Activated CD8-positive, alpha-beta T cell treated with anti-CD3 and anti-CD28 coated beads for 36 hours (primary cell): Measurements from ENCODE around the gene IL12RB1. TPM values are rescaled to one million over a fixed set of nuclear protein-coding genes. Genes with fewer than 3 reads are reported as not detected.
A peak's percentile ranks its signal among the peaks of the same experiment; 100 is the strongest.

Source experiments
- ATAC-seq: fragments of 200-7000 bp; cut with Tn5 transposase; one replicate; pipeline ENCODE4 v1.10.0; 2021; ENCODE audit warnings: mild to moderate bottlenecking, moderate library complexity
- CTCF ChIA-PET: fragments of 350-600 bp; sonication (Branson Sonifier 250); formaldehyde crosslinking; loops from one replicate; lab custom pipeline; 2021; ENCODE audit warnings: antibody characterized with exemption; lab: Charles Lee
- POLR2A ChIA-PET: fragments of 350-600 bp; sonication (Branson Sonifier 250); formaldehyde crosslinking; loops from one replicate; lab custom pipeline; 2021; ENCODE audit warnings: antibody characterized with exemption; lab: Charles Lee
- DNase-seq: peaks from one replicate; pipeline ENCODE4 v3.0.0-alpha.2; 2020
- H3K27ac Mint-ChIP-seq: one replicate; pipeline ENCODE4 v1.8.0; 2021; ENCODE audit warnings: mild to moderate bottlenecking, mixed read lengths
- H3K27me3 Mint-ChIP-seq: one replicate; pipeline ENCODE4 v1.8.0; 2021; ENCODE audit warnings: mixed read lengths
- H3K36me3 Mint-ChIP-seq: one replicate; pipeline ENCODE4 v1.8.0; 2021; ENCODE audit warnings: low read depth, mixed read lengths
- H3K4me1 Mint-ChIP-seq: one replicate; pipeline ENCODE4 v1.8.0; 2021; ENCODE audit warnings: low read depth, mixed read lengths
- H3K4me3 Mint-ChIP-seq: one replicate; pipeline ENCODE4 v1.8.0; 2021; ENCODE audit warnings: mild to moderate bottlenecking, moderate library complexity, mixed read lengths
- H3K9me3 Mint-ChIP-seq: one replicate; pipeline ENCODE4 v1.8.0; 2021; ENCODE audit warnings: mixed read lengths
- intact Hi-C: fragments of 100-400 bp; cut with micrococcal nuclease; formaldehyde crosslinking; loops from one replicate; pipeline ENCODE4 v1.10.0; 2022
- total RNA-seq, 2 experiments: library from RNA; stranded (reverse); gene quantifications; one replicate each; pipeline ENCODE4 v1.2.3, GENCODE V29; 2021
- TF ChIP-seq, protein P1 (sequence below): fragments of 200-600 bp; IDR thresholded peaks from one replicate; pipeline ENCODE4 v1.8.0; 2022; ENCODE audit warnings: antibody characterized with exemption, mild to moderate bottlenecking

IL12RB1 gene
- total RNA-seq, 2 experiments from 2014 or later: 25.6 to 27.2 TPM

DNA sequence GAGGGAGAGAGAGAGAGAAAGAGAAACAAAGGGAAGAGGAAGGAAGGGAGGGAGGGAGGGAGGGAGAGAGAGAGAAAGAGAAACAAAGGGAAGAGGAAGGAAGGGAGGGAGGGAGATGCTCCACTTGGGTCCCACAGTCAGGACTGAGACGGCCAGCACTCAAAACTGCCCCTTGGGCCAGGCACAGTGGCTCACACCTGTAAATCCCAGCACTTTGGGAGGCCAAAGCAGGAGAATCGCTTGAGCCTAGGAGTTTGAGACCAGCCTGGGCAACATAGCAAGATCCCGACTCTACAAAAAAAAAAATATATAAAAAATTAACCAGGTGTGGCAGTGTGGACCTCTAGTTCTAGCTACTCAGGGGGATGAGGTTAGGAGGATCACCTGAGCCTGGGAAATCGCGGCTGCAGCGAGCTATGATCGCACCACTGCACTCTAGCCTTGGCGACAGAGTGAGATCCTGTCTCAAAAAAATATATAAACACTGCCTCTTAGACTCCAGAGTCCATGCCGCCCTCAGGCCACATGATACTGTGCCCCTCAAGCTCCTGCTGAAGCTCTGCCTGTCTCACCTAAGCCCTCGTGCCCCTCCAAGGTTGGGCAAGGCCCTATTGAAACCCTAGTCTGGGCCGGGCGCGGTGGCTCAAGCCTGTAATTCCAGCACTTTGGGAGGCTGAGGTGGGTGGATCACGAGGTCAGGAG is 70.4 kb downstream of the IL12RB1 start:
- intact Hi-C loops: no loop called here
- DNase-seq (no peak), ATAC-seq (no peak)
- CTCF ChIA-PET: interaction anchor here (1.3 kb wide), 2 partner anchors 9 to 41 kb away, joined by 3 to 4 read pairs; partner anchors contain the start of gene ARRDC2
- Mint-ChIP-seq H3K27ac (no peak overlapping the region), H3K9me3 (no peaks in the 10 kb centered on the region), H3K4me1 (peaks cover 59% of the 10 kb centered on the region), H3K27me3 (no peaks in the 10 kb centered on the region), H3K4me3 (no peak overlapping the region), H3K36me3 (peaks cover 31% of the 10 kb centered on the region)
- TF ChIP-seq, protein P1, sequence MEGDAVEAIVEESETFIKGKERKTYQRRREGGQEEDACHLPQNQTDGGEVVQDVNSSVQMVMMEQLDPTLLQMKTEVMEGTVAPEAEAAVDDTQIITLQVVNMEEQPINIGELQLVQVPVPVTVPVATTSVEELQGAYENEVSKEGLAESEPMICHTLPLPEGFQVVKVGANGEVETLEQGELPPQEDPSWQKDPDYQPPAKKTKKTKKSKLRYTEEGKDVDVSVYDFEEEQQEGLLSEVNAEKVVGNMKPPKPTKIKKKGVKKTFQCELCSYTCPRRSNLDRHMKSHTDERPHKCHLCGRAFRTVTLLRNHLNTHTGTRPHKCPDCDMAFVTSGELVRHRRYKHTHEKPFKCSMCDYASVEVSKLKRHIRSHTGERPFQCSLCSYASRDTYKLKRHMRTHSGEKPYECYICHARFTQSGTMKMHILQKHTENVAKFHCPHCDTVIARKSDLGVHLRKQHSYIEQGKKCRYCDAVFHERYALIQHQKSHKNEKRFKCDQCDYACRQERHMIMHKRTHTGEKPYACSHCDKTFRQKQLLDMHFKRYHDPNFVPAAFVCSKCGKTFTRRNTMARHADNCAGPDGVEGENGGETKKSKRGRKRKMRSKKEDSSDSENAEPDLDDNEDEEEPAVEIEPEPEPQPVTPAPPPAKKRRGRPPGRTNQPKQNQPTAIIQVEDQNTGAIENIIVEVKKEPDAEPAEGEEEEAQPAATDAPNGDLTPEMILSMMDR: no peak
- POLR2A ChIA-PET: interaction anchor here (1.0 kb wide), 1 partner anchor 28 kb away, joined by 3 read pairs; no protein-coding TSS in a partner anchor

DNA sequence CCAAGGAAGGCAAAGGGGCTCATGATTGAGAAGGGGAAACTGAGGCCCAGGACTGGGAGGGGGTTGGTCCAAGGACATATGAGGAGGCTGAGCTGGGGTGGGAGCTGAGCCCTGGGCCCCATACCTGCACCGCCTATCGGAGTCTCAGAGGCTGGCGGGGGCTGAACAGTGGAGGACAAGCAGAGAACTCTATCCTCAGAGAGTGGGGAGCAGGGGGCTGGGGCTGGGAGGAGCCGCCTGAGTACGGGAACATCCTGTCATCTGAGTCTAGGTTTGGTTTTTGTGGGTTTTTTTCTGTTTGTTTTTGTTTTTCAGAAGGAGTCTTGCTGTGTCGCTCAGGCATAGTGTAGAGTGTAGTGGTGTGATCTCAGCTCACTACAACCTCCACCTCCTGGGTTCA is 72.5 kb downstream of the IL12RB1 start:
- H3K27ac Mint-ChIP-seq: peak overlapping the region; percentile 75
- ATAC-seq (peak; percentile 64), DNase-seq (peak; percentile 59)
- intact Hi-C loops: no loop called here
- no peaks in the 10 kb centered on the region for H3K9me3 Mint-ChIP-seq
- peaks cover 50% of the 10 kb centered on the region for H3K4me1 Mint-ChIP-seq
- TF ChIP-seq, protein P1: no peak
- no peaks in the 10 kb centered on the region for H3K27me3 Mint-ChIP-seq
- ChIA-PET POLR2A (interaction anchor here (0.9 to 1.4 kb wide), 5 partner anchors 10 to 98 kb away, joined by 3 to 5 read pairs (median 3); no protein-coding TSS in a partner anchor), CTCF (interaction anchor here (0.7 to 2.1 kb wide), 3 partner anchors 16 to 43 kb away, joined by 4 to 11 read pairs (median 6); no protein-coding TSS in a partner anchor)
- H3K4me3 Mint-ChIP-seq: peak overlapping the region; percentile 1
- H3K36me3 Mint-ChIP-seq: peaks cover 45% of the 10 kb centered on the region

DNA sequence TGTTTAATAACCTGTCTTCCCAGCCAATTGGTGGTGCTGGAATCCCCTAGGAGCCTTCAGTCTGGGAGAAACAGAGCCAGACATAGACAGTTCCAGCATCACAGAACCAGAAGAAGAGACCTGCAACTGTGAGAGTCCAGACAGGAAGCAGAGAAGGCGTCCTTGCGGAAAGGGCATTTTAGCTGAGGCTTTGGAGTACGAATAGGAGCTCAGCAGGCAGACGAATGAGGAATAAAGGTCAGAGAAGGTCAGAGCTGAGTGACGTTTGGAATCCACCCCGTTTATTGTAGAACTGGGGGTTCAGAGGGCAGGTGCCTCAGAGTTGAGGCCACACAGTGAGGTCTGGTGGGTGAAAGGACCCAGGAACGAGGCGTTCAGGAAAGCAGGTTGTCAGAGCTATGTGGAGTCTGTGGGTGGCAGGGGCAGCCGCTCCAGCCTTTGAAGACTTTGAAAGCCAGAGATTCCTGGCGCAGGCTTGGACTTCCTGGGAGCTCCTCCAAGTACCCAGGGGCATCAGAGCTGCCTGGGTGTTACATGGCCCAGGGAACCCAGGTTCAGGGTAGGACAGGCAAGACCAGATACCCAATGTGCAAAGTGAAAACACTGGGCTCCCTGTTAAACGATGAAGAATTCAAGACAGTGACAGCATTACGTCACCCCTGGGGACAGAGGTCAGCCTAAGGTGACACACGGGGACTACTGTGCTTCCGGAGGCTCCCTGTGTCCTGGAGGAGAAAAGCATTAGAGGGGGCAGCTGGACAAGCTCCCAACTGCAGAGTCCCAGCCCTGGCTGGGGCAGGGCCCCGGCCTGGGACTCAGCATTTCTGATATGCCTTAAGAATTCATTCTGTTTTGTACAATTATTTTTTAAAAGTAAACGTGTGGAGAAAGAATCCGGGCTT is 73.3 kb downstream of the IL12RB1 start:
- DNase-seq (peak; percentile 30), ATAC-seq (peak; percentile 19)
- peak overlapping the region; percentile 75 for H3K27ac Mint-ChIP-seq
- ChIA-PET POLR2A (interaction anchor here (0.9 to 1.4 kb wide), 5 partner anchors 11 to 39 kb away, joined by 3 to 5 read pairs (median 3); no protein-coding TSS in a partner anchor), CTCF (interaction anchor here (0.6 to 2.1 kb wide), 4 partner anchors 31 to 46 kb away, joined by 3 to 11 read pairs (median 5); no protein-coding TSS in a partner anchor)
- intact Hi-C loops: no loop called here
- H3K4me1 Mint-ChIP-seq: peaks cover 54% of the 10 kb centered on the region
- no peaks in the 10 kb centered on the region for H3K27me3 Mint-ChIP-seq
- H3K9me3 Mint-ChIP-seq: no peaks in the 10 kb centered on the region
- H3K36me3 Mint-ChIP-seq: peaks cover 52% of the 10 kb centered on the region
- H3K4me3 Mint-ChIP-seq: no peak overlapping the region
- TF ChIP-seq, protein P1: no peak

DNA sequence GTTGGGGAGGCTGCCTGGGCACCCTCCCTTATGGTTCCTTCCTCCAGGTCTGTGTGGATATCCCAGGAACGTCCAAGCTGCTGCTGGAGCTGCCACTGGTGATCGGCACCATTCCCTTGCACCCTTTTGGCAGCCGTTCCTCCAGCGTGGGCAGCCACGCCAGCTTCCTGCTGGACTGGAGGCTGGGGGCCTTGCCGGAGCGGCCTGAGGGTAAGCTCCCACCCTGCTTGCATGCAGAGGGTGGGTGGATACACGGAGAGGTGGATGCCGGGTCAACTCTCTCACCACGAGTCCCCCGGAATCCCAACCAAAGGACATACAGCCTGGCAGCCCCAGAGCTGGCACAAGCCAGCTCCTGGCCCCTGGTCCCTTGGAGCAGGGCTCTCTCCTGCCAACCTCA is 76.6 kb downstream of the IL12RB1 start:
- H3K9me3 Mint-ChIP-seq: no peaks in the 10 kb centered on the region
- DNase-seq: no peak
- POLR2A ChIA-PET: interaction anchor here (0.7 to 1.7 kb wide), 5 partner anchors 9 to 149 kb away, joined by 3 to 8 read pairs (median 3); no protein-coding TSS in a partner anchor
- H3K4me3 Mint-ChIP-seq: no peak overlapping the region
- TF ChIP-seq, protein P1: no peak
- CTCF ChIA-PET: interaction anchor here (0.8 to 6.1 kb wide), 3 partner anchors 35 to 78 kb away, joined by 3 to 151 read pairs (median 6); no protein-coding TSS in a partner anchor
- no peak overlapping the region for H3K27ac Mint-ChIP-seq
- no peaks in the 10 kb centered on the region for H3K27me3 Mint-ChIP-seq
- ATAC-seq: no peak
- peaks cover 48% of the 10 kb centered on the region for H3K4me1 Mint-ChIP-seq
- H3K36me3 Mint-ChIP-seq: peaks cover 53% of the 10 kb centered on the region
- intact Hi-C loops: no loop called here
